ENCODE measurements around the gene MIXL1. TPM values are rescaled to one million over a fixed set of nuclear protein-coding genes. Genes with fewer than 3 reads are reported as not detected.

Gene MIXL1
- total RNA-seq, 1 donor from 2014 or later: 0.63 TPM

DNA sequence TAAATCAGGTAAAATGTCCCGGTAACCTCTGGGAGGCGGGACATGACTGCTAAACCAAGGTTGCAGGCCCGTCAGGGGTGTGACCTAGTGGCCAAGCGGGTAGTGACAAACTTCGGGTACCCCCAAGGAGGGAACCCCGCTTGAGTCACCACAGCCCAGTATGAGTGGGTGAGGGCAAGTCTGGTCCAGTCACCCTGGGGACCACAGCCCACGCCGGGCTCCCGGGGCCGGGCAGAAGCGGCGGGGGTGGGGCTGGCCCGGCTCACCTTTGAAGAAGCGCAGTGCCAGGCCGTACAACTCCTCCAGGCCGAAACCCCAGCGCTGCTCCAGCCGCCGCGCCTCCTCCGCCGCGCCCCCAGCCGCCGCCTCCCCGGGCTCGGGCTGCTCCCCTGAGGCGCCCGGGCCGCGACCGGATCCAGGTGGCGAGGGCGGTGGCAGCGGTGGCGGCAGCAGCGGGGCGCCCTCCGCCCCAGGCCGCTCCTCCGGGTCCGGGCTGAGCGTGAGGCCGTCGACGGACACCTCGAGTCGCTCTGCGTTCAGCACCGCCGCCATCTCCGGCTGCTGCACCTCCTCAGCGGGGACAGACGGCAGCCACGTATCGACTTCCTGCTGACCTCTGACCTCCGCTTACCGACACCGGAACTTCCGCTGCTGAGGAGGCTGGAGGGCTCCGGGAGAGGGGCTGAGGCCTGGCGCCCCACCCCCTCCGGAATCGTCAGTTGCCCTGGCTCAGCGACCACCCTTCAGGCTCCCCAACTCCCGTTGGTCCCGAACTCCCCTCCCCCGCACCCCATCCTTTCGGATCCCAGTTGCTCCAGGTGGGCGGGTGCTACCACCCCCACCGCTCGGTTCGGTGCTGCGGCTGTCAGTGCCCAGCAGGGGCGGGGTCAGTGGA is 37.1 kb upstream of the MIXL1 start, which contains the start of gene ACBD3:
TSS of gene ACBD3 (minus strand) at position 618 of the 895 bp plus-strand sequence. CDS start at position 552, 66 bp downstream.
- peak within 1 kb of the TSS; percentile 98 for H3K27ac Mint-ChIP-seq
- no peaks in the 10 kb centered on the region for H3K27me3 Mint-ChIP-seq
- H3K4me3 Mint-ChIP-seq: peak within 1 kb of the TSS; percentile 99
- H3K4me1 Mint-ChIP-seq (ENCODE audit: unreplicated experiment): peaks cover 29% of the 10 kb centered on the region
- TF ChIP-seq, protein P1, sequence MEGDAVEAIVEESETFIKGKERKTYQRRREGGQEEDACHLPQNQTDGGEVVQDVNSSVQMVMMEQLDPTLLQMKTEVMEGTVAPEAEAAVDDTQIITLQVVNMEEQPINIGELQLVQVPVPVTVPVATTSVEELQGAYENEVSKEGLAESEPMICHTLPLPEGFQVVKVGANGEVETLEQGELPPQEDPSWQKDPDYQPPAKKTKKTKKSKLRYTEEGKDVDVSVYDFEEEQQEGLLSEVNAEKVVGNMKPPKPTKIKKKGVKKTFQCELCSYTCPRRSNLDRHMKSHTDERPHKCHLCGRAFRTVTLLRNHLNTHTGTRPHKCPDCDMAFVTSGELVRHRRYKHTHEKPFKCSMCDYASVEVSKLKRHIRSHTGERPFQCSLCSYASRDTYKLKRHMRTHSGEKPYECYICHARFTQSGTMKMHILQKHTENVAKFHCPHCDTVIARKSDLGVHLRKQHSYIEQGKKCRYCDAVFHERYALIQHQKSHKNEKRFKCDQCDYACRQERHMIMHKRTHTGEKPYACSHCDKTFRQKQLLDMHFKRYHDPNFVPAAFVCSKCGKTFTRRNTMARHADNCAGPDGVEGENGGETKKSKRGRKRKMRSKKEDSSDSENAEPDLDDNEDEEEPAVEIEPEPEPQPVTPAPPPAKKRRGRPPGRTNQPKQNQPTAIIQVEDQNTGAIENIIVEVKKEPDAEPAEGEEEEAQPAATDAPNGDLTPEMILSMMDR (conservative IDR thresholded peaks at IDR 0.05): no peak
- peaks cover 8% of the 10 kb centered on the region for H3K36me3 Mint-ChIP-seq
- peak; percentile 88 for DNase-seq (ENCODE audit: extremely low spot score, unreplicated experiment)
- H3K9me3 Mint-ChIP-seq: no peaks in the 10 kb centered on the region

DNA sequence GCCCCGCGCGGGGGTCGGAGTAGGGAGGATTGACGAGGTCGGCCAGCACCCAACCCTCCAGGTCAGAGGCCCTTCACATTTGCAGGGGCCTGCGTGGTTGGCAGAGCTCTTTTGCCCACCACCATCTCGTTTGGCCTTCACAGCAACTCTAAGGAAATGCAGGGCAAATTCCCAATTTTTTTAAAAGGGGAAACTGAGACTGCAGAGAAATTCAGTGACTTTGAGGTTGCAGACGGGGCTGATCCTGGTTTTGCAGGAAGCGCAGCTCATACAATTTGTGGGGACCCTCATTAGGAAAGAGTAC is 36.5 kb upstream of the MIXL1 start:
- TF ChIP-seq, protein P1 (conservative IDR thresholded peaks at IDR 0.05): no peak
- no peaks in the 10 kb centered on the region for H3K27me3 Mint-ChIP-seq
- peaks cover 24% of the 10 kb centered on the region for H3K4me1 Mint-ChIP-seq (ENCODE audit: unreplicated experiment)
- H3K27ac Mint-ChIP-seq: peak overlapping the region; percentile 91
- no peak for DNase-seq (ENCODE audit: extremely low spot score, unreplicated experiment)
- no peaks in the 10 kb centered on the region for H3K9me3 Mint-ChIP-seq
- H3K4me3 Mint-ChIP-seq: peak overlapping the region; percentile 92
- peaks cover 8% of the 10 kb centered on the region for H3K36me3 Mint-ChIP-seq

DNA sequence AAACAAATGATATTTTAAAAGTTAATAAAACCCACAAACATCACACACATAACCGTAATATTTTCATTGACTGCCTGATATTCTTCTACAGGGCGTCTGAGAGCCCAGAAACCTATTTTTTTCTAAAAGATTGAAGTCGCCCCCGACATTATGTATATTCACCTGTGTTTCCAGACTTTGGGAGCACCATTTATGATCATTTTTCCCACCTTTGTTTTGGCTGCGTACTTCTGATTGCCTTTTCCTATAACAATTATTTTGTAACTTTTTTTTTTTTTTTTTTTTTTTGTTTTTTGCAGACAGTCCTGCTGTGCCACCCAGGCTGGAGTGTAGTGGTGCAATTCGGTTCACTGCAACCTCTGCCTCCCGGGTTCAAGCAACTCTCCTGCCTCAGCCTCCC is 36.1 kb upstream of the MIXL1 start:
- Mint-ChIP-seq H3K4me1 (ENCODE audit: unreplicated experiment) (peaks cover 24% of the 10 kb centered on the region), H3K27ac (peak overlapping the region; percentile 91), H3K36me3 (peaks cover 8% of the 10 kb centered on the region), H3K9me3 (no peaks in the 10 kb centered on the region), H3K27me3 (no peaks in the 10 kb centered on the region), H3K4me3 (peak overlapping the region; percentile 92)
- no peak for DNase-seq (ENCODE audit: extremely low spot score, unreplicated experiment)
- TF ChIP-seq, protein P1 (conservative IDR thresholded peaks at IDR 0.05): no peak

DNA sequence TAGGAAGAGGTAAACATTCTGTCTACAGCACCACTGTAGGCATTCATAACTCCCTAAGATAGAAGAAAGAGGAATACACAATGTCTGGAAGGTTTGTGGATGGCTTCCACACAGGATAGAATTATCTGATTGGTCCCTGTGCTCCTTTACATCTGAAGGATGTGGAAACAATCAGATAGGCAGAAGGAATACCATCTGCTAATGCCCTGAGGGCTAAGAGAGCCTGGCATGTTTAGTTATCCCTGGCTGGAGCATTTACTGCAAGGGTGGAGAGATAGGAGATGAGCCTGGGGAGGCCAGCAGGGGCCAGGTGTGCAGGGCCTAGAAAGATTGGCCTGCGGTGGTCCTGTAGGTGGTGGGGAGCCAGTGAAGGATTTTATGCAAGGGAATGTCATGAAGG is 28.3 kb upstream of the MIXL1 start:
- TF ChIP-seq, protein P1 (conservative IDR thresholded peaks at IDR 0.05): no peak
- H3K27me3 Mint-ChIP-seq: no peaks in the 10 kb centered on the region

DNA sequence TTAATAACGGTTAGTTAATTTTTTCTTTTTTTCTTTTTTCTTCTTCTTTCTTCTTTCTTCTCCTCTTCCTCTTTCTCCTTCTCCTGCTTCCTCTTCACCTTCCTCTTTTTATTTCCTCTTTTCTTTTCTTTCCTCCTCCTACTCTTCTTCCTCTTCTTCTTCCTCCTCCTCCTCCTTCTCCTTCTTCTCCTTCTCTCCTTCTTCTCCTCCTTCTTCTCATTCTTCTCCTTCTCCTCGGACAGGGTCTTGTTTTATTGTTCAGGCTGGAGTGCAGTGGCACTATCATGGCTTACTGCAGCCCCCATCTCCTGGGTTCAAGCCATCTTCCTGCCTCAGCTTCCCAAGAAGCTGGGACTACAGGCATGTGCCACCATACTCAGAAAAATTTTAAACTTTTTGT is 23.5 kb upstream of the MIXL1 start:
- H3K27ac Mint-ChIP-seq: no peak overlapping the region
- no peaks in the 10 kb centered on the region for H3K27me3 Mint-ChIP-seq
- H3K9me3 Mint-ChIP-seq: no peaks in the 10 kb centered on the region
- no peak for DNase-seq (ENCODE audit: extremely low spot score, unreplicated experiment)
- TF ChIP-seq, protein P1 (conservative IDR thresholded peaks at IDR 0.05): no peak
- H3K4me3 Mint-ChIP-seq: no peak overlapping the region
- H3K4me1 Mint-ChIP-seq (ENCODE audit: unreplicated experiment): no peaks in the 10 kb centered on the region
- H3K36me3 Mint-ChIP-seq: no peaks in the 10 kb centered on the region

More for the DNA sequence above, 28.3 kb upstream of the MIXL1 start:
- Mint-ChIP-seq H3K27ac (no peak overlapping the region), H3K4me1 (ENCODE audit: unreplicated experiment) (no peaks in the 10 kb centered on the region), H3K4me3 (no peak overlapping the region), H3K36me3 (no peaks in the 10 kb centered on the region), H3K9me3 (no peaks in the 10 kb centered on the region)
- DNase-seq (ENCODE audit: extremely low spot score, unreplicated experiment): no peak

Data from type B pancreatic cell (in vitro differentiated cells).